Keratinocyte (primary cell): ENCODE results near the gene P2RY2. TPM values are rescaled to one million over a fixed set of nuclear protein-coding genes. Genes with fewer than 3 reads are reported as not detected.
A peak's percentile ranks its signal among the peaks of the same experiment; 100 is the strongest.

ENCODE experiments used
- DNase-seq: peaks from one replicate; pipeline ENCODE4 v3.0.0-alpha.2; 2011; ENCODE audit warnings: low read depth, missing footprints, low spot score
- FAIRE-seq: peaks from 2 replicates; lab custom pipeline; 2011; peaks lifted over from hg19 to GRCh38; lab: Jason Lieb, UNC
- H2AFZ ChIP-seq: 2 replicates; pipeline ENCODE4 v1.6.0; 2012; ENCODE audit warnings: low read length, control low read depth, inconsistent platforms; ENCODE audit not compliant: control insufficient read depth
- H3K27ac ChIP-seq: 2 replicates; pipeline ENCODE4 v1.5.1; 2011; ENCODE audit warnings: low read length; ENCODE audit not compliant: control insufficient read depth, insufficient read depth
- H3K27me3 ChIP-seq: 3 replicates; pipeline ENCODE4 v1.6.0; 2011; ENCODE audit warnings: low read length; ENCODE audit not compliant: control insufficient read depth, insufficient read depth; ENCODE audit errors: extremely low read depth
- H3K36me3 ChIP-seq, 2 experiments: 2 replicates in 1 of 2; 3 replicates in 1 of 2; pipeline ENCODE4 v1.5.1; 2011; ENCODE audit warnings: low read length in 2 of 2, mild to moderate bottlenecking in 1 of 2; ENCODE audit not compliant: control insufficient read depth in 2 of 2, insufficient read depth in 2 of 2; ENCODE audit errors: extremely low read depth in 1 of 2
- H3K4me1 ChIP-seq: 3 replicates; pipeline ENCODE4 v1.5.1; 2011; ENCODE audit warnings: low read length; ENCODE audit not compliant: control insufficient read depth, insufficient read depth; ENCODE audit errors: extremely low read depth
- H3K4me2 ChIP-seq: 3 replicates; pipeline ENCODE4 v1.6.0; 2011; ENCODE audit warnings: low read depth, low read length; ENCODE audit not compliant: control insufficient read depth, insufficient read depth; ENCODE audit errors: extremely low read depth
- H3K4me3 ChIP-seq, 3 experiments: fragments of 200-600 bp in 1 of 3; sonication (generic) in 1 of 3; 2 replicates in 2 of 3; 3 replicates in 1 of 3; pipeline ENCODE4 v1.5.1; 2011 to 2016; ENCODE audit warnings: low read length in 3 of 3, mild to moderate bottlenecking in 3 of 3, control low read depth in 2 of 3, inconsistent platforms in 1 of 3, low read depth in 1 of 3, mixed read lengths in 1 of 3, mixed run types in 1 of 3, moderate library complexity in 1 of 3; ENCODE audit not compliant: control insufficient read depth in 2 of 3, insufficient read depth in 2 of 3; ENCODE audit errors: extremely low read depth in 1 of 3
- H3K79me2 ChIP-seq: 2 replicates; pipeline ENCODE4 v1.6.0; 2012; ENCODE audit warnings: low read length; ENCODE audit not compliant: control insufficient read depth, insufficient read depth
- H3K9ac ChIP-seq: 3 replicates; pipeline ENCODE4 v1.6.0; 2011; ENCODE audit warnings: low read length; ENCODE audit not compliant: control insufficient read depth, insufficient read depth; ENCODE audit errors: extremely low read depth
- H3K9me1 ChIP-seq: 3 replicates; pipeline ENCODE4 v1.6.0; 2011; ENCODE audit warnings: low read length; ENCODE audit not compliant: control insufficient read depth, insufficient read depth; ENCODE audit errors: extremely low read depth
- H3K9me3 ChIP-seq: 2 replicates; pipeline ENCODE4 v1.5.1; 2012; ENCODE audit warnings: low read depth, low read length; ENCODE audit not compliant: control insufficient read depth
- H4K20me1 ChIP-seq: 3 replicates; pipeline ENCODE4 v1.6.0; 2011; ENCODE audit warnings: low read length; ENCODE audit not compliant: control insufficient read depth, insufficient read depth; ENCODE audit errors: extremely low read depth
- CTCF ChIP-seq, 3 experiments: IDR thresholded peaks in 1 of 3; conservative IDR thresholded peaks in 1 of 3; optimal IDR thresholded peaks in 1 of 3; 2 replicates in 2 of 3; 3 replicates in 1 of 3; pipeline versions ENCODE3 to v1.5.1; 2011; ENCODE audit warnings: low read length in 3 of 3, mild to moderate bottlenecking in 3 of 3, moderate library complexity in 2 of 3, control low read depth in 1 of 3, inconsistent platforms in 1 of 3; ENCODE audit not compliant: insufficient read depth in 2 of 3; ENCODE audit errors: extremely low read depth in 1 of 3
- EZH2 ChIP-seq: IDR thresholded peaks from one replicate; pipeline ENCODE4 v1.6.1; 2012; ENCODE audit warnings: inconsistent platforms, mild to moderate bottlenecking, low read length, moderate library complexity
- dilution Hi-C: fragments of 300-500 bp; cut with MboI; formaldehyde crosslinking; loops from one replicate; pipeline ENCODE4 v1.7.0; 2020; ENCODE audit warnings: low sequenced_read_pairs; ENCODE audit not compliant: extremely low pct_ligation_motif_present
- polyA plus RNA-seq, 5 experiments: library from polyadenylated mRNA; depleted of rRNA in 3 of 5; stranded (reverse) in 3 of 5; stranded (forward) in 1 of 5; unstranded in 1 of 5; fragments of >200 nt; gene quantifications; 1 replicate in 1 of 5; 2 replicates in 3 of 5; 3 replicates in 1 of 5; pipeline versions ENCODE4 v1.2.1 to v1.2.3, GENCODE V29; 2011 to 2012; ENCODE audit warnings: missing spikeins in 2 of 5, low read depth in 1 of 5, low replicate concordance in 1 of 5

The P2RY2 gene
- polyA plus RNA-seq, 1 donor (not counting 4 experiments of a cell fraction or from before 2014, with no cell fraction given), result 5.1 TPM

- no peaks in the 10 kb centered on the region for H3K36me3 ChIP-seq
- H2AFZ ChIP-seq, result no peak overlapping the region
- H4K20me1 ChIP-seq, result no peaks in the 10 kb centered on the region
- H3K4me2 ChIP-seq, result peak overlapping the region; percentile 67
- H3K9me3 ChIP-seq, result no peaks in the 10 kb centered on the region
- H3K9me1 ChIP-seq, result peaks cover 4% of the 10 kb centered on the region
- dilution Hi-C loops, result no loop called here
- peaks cover 65% of the 10 kb centered on the region for H3K4me1 ChIP-seq
- DNase-seq (peak; percentile 99), FAIRE-seq (peak; percentile 86)
- no peaks in the 10 kb centered on the region for H3K79me2 ChIP-seq
- peak overlapping the region; percentile 48 for H3K9ac ChIP-seq
- TF ChIP-seq CTCF (optimal IDR thresholded peaks at IDR 0.05 in 1 of 3, IDR thresholded peaks at IDR 0.05 in 1 of 3, conservative IDR thresholded peaks at IDR 0.05 in 1 of 3; ENCODE audit: extremely low read depth in 1 of 3, insufficient read depth in 2 of 3, low read length in 3 of 3) (no peak), EZH2 (no peak)
- no peak overlapping the region for H3K4me3 ChIP-seq
- H3K27me3 ChIP-seq, result no peaks in the 10 kb centered on the region
- H3K27ac ChIP-seq, result peak overlapping the region; percentile 69
These were observed 25.8 kb upstream of the P2RY2 start for GRCh38 chr11:73192272-73192671.

- no peaks in the 10 kb centered on the region for H3K36me3 ChIP-seq
- H3K9me1 ChIP-seq, result peaks cover 4% of the 10 kb centered on the region
- no peaks in the 10 kb centered on the region for H3K79me2 ChIP-seq
- no peak for TF ChIP-seq CTCF (optimal IDR thresholded peaks at IDR 0.05 in 1 of 3, IDR thresholded peaks at IDR 0.05 in 1 of 3, conservative IDR thresholded peaks at IDR 0.05 in 1 of 3; ENCODE audit: extremely low read depth in 1 of 3, insufficient read depth in 2 of 3, low read length in 3 of 3)
- no peak for TF ChIP-seq EZH2
- dilution Hi-C loops, result no loop called here
- DNase-seq (no peak), FAIRE-seq (no peak)
- H3K27me3 ChIP-seq, result no peaks in the 10 kb centered on the region
- H3K4me2 ChIP-seq, result peak overlapping the region; percentile 67
- no peak overlapping the region for H3K9ac ChIP-seq
- peaks cover 63% of the 10 kb centered on the region for H3K4me1 ChIP-seq
- no peak overlapping the region for H2AFZ ChIP-seq
- no peak overlapping the region for H3K4me3 ChIP-seq
- H3K9me3 ChIP-seq, result no peaks in the 10 kb centered on the region
- H3K27ac ChIP-seq, result peak overlapping the region; percentile 94
- no peaks in the 10 kb centered on the region for H4K20me1 ChIP-seq
These were observed 24.6 kb upstream of the P2RY2 start for GRCh38 chr11:73193251-73194033.
